Upper lobe of left lung (tissue), 4 donors: ENCODE measurements around the gene ERICH3.

ENCODE experiments used
- POLR2A ChIP-seq, 4 donors: fragments of 450-650 bp; IDR thresholded peaks; one replicate each; pipeline ENCODE4 v1.5.1; 2016 to 2017; ENCODE audit warnings: antibody characterized with exemption in 4 of 4, mild to moderate bottlenecking in 2 of 4
- TF ChIP-seq, protein P1 (sequence below), 6 experiments: fragments of 450-650 bp in 4 of 6; fragments of 200-600 bp in 2 of 6; sonication (generic) in 2 of 6; IDR thresholded peaks; one replicate each; pipeline ENCODE4 v1.5.1; 2016 to 2019; ENCODE audit warnings: antibody characterized with exemption in 6 of 6

DNA sequence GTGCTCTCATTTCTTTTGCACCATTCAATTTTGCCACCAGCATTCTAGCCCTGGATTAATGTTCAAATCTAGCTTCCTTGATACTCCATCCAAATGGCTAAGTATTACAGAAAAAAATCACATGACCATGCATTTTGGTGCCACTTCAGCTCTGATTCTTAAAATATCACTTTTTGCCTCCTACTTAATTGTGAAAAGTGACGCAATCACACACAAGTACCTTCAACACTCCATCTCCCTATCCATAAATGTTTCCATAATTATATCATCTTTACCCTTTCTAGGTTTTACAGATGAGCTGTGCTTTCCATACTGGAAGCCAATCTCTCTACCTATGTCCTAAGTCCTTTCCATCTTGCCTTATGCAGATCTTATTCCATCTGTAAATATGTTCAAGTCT lies 43.2 kb upstream of the ERICH3 start:
- TF ChIP-seq, protein P1, sequence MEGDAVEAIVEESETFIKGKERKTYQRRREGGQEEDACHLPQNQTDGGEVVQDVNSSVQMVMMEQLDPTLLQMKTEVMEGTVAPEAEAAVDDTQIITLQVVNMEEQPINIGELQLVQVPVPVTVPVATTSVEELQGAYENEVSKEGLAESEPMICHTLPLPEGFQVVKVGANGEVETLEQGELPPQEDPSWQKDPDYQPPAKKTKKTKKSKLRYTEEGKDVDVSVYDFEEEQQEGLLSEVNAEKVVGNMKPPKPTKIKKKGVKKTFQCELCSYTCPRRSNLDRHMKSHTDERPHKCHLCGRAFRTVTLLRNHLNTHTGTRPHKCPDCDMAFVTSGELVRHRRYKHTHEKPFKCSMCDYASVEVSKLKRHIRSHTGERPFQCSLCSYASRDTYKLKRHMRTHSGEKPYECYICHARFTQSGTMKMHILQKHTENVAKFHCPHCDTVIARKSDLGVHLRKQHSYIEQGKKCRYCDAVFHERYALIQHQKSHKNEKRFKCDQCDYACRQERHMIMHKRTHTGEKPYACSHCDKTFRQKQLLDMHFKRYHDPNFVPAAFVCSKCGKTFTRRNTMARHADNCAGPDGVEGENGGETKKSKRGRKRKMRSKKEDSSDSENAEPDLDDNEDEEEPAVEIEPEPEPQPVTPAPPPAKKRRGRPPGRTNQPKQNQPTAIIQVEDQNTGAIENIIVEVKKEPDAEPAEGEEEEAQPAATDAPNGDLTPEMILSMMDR (IDR thresholded peaks at IDR 0.05): no peak
- TF ChIP-seq POLR2A (IDR thresholded peaks at IDR 0.05): no peak
